ENCODE results near the gene SPEM2. TPM values are rescaled to one million over a fixed set of nuclear protein-coding genes. Genes with fewer than 3 reads are reported as not detected.

The SPEM2 gene
- total RNA-seq, 1 donor from 2014 or later: not detected

DNA sequence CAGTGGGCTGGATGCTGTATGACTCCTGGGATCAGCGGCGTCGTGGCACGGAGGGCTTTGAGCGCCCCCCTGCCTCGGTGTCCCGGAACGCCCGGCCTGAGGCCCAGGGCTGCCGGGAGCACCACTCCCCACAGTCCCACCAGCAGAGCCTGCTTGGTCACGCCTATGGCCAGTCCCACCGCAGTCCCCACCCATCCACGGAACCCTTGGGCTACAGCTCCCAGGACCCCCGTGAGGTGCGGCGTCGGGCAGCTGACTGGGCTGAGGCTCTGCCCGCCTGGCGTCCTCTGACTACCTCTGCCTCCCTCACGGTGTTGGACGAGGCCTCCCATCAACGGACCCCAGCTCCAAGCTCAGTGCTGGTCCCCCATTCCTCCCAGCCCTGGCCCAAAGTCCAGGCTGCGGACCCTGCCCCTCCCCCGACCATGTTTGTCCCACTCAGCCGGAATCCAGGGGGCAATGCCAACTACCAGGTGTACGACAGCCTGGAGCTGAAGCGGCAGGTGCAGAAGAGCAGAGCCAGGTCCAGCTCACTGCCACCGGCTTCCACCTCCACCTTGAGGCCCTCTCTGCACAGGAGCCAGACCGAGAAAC, 1.6 kb downstream of the SPEM2 start:
- Mint-ChIP-seq H3K9me3 (no peaks in the 10 kb centered on the region), H3K27ac (no peak overlapping the region), H3K4me1 (ENCODE audit: unreplicated experiment) (no peaks in the 10 kb centered on the region), H3K36me3 (no peaks in the 10 kb centered on the region), H3K4me3 (no peak overlapping the region), H3K27me3 (no peaks in the 10 kb centered on the region)
- TF ChIP-seq, protein P1, sequence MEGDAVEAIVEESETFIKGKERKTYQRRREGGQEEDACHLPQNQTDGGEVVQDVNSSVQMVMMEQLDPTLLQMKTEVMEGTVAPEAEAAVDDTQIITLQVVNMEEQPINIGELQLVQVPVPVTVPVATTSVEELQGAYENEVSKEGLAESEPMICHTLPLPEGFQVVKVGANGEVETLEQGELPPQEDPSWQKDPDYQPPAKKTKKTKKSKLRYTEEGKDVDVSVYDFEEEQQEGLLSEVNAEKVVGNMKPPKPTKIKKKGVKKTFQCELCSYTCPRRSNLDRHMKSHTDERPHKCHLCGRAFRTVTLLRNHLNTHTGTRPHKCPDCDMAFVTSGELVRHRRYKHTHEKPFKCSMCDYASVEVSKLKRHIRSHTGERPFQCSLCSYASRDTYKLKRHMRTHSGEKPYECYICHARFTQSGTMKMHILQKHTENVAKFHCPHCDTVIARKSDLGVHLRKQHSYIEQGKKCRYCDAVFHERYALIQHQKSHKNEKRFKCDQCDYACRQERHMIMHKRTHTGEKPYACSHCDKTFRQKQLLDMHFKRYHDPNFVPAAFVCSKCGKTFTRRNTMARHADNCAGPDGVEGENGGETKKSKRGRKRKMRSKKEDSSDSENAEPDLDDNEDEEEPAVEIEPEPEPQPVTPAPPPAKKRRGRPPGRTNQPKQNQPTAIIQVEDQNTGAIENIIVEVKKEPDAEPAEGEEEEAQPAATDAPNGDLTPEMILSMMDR (conservative IDR thresholded peaks at IDR 0.05): no peak
- DNase-seq (ENCODE audit: extremely low spot score, unreplicated experiment): no peak

DNA sequence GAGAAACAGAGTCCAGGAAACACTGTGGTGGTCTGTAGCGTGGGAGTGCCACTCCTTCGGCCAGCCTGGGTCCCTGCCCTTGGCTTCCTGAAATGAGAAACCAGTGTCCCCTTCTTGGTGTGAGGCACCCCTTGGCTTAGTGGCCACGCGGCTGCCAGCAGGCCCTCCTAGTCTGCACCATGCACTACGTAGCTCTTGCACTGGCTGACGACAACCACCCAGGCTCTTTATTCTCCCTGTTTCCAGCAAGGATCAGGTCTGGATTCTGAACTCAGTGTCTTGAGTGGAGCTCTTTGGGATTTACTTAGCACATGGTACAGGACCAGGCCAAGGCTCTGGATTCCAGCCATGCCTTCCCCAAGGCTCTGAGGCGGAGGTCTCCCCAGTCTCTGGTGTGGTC, 2.1 kb downstream of the SPEM2 start:
- Mint-ChIP-seq H3K27ac (no peak overlapping the region), H3K27me3 (no peaks in the 10 kb centered on the region), H3K4me3 (no peak overlapping the region), H3K9me3 (no peaks in the 10 kb centered on the region), H3K4me1 (ENCODE audit: unreplicated experiment) (no peaks in the 10 kb centered on the region), H3K36me3 (no peaks in the 10 kb centered on the region)
- TF ChIP-seq, protein P1 (conservative IDR thresholded peaks at IDR 0.05): no peak
- DNase-seq (ENCODE audit: extremely low spot score, unreplicated experiment): no peak

DNA sequence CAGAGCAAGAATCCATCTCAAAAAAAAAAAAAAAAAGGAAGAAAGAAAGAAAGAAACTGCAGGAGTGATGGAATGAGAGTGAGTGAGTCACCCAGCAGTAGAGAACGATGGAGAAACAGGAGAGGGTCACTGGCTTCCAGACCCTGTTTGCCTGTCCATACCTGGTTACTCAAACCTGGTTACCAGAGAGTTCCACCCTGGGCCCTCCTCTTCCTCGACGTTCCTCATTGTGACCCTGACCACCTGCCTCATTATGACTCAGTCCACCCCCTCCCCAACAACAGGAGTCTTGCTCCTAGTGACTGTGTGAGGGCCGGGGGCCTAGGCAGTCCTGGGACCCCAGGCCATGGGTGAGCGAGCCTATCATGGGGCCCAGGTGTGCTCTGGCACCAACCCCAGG, 3.1 kb downstream of the SPEM2 start, which contains the start of gene SPEM3:
Gene SPEM3 (plus strand): TSS at position 301 of the 400 bp plus-strand sequence. CDS start 46 bp downstream, at position 347.
- no peak within 1 kb of the TSS for H3K27ac Mint-ChIP-seq

DNA sequence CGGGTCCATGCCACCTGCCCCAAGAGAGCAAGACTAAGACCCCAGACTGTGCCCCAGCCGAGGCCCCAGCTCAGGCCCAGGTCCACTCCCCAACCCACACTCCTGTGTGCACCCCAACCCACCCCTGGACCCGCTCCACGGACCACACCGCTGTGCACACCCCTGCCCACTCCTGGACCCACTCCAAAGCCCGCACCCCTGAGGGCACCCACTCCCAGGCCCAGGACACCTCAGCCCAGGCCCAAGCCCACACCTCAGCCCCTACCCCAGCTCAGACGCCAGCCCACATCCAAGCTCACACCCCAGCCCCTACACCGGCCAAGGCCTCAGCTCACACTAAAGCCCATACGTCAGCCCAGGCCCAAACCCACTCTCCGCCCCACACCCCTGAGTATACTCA, 4.3 kb downstream of the SPEM2 start:
- Mint-ChIP-seq H3K27ac (no peak overlapping the region), H3K9me3 (no peaks in the 10 kb centered on the region), H3K27me3 (no peaks in the 10 kb centered on the region), H3K36me3 (no peaks in the 10 kb centered on the region), H3K4me1 (ENCODE audit: unreplicated experiment) (no peaks in the 10 kb centered on the region), H3K4me3 (no peak overlapping the region)
- TF ChIP-seq, protein P1 (conservative IDR thresholded peaks at IDR 0.05): no peak
- DNase-seq (ENCODE audit: extremely low spot score, unreplicated experiment): no peak

More for the DNA sequence above, 3.1 kb downstream of the SPEM2 start, which contains the start of gene SPEM3:
- Mint-ChIP-seq H3K27me3 (no peaks in the 10 kb centered on the region), H3K4me3 (no peak within 1 kb of the TSS), H3K4me1 (ENCODE audit: unreplicated experiment) (no peaks in the 10 kb centered on the region), H3K36me3 (no peaks in the 10 kb centered on the region), H3K9me3 (no peaks in the 10 kb centered on the region)
- TF ChIP-seq, protein P1 (conservative IDR thresholded peaks at IDR 0.05): no peak
- DNase-seq (ENCODE audit: extremely low spot score, unreplicated experiment): no peak

DNA sequence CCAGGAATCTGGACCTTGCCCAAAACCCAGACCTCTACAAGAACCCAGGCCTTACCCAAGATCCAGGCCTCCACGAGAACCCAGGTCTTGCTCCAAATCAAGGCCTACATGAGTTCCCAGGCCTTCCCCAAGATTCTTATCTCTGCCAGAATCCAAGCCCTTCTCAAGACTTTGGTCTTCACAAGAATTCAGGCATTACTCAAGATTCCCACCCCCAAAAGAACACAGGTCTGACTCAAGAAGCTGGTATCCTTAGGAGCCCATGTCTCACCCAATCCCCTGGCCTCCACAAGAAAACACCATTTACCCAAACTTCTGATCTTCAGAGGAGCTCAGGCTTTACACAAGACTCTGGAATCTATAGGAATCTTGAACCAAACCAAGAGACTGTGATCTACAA, 5.8 kb downstream of the SPEM2 start:
- DNase-seq (ENCODE audit: extremely low spot score, unreplicated experiment): no peak
- Mint-ChIP-seq H3K27me3 (peaks cover 11% of the 10 kb centered on the region), H3K27ac (no peak overlapping the region), H3K9me3 (no peaks in the 10 kb centered on the region), H3K36me3 (no peaks in the 10 kb centered on the region), H3K4me1 (ENCODE audit: unreplicated experiment) (peaks cover 8% of the 10 kb centered on the region), H3K4me3 (no peak overlapping the region)
- TF ChIP-seq, protein P1 (conservative IDR thresholded peaks at IDR 0.05): no peak

Data from type B pancreatic cell (in vitro differentiated cells).